ENCODE data around the gene CCIN. TPM values are rescaled to one million over a fixed set of nuclear protein-coding genes. Genes with fewer than 3 reads are reported as not detected.
"Not testable (repeated sequence)": the region's sequence is repeated elsewhere in the genome, so short reads cannot be mapped to it uniquely, and the experiment has no call there.

The CCIN gene
- total RNA-seq, 1 donor from 2014 or later, result 1.9 TPM

GRCh38 chr9:36158122-36158521 lies 11.1 kb upstream of the CCIN start:
- Histone ChIP-seq H2AFZ (ENCODE audit: low read depth, low read length) (no peak overlapping the region), H4K20me1 (ENCODE audit: insufficient read depth, low read length) (no peaks in the 10 kb centered on the region), H3K9ac (ENCODE audit: low read length) (no peak overlapping the region), H3K9me3 (ENCODE audit: insufficient read depth, low read depth, low read length) (peaks cover 4% of the 10 kb centered on the region), H3K79me2 (ENCODE audit: insufficient read depth, low read length) (no peaks in the 10 kb centered on the region), H3K4me2 (ENCODE audit: low read length) (no peak overlapping the region), H3K36me3 (ENCODE audit: insufficient read depth, low read length) (peaks cover 4% of the 10 kb centered on the region), H3K4me1 (ENCODE audit: insufficient read depth, low read length) (peaks cover 32% of the 10 kb centered on the region), H3K27me3 (ENCODE audit: insufficient read depth, low read length) (no peaks in the 10 kb centered on the region), H3K27ac (ENCODE audit: low read depth, low read length) (no peak overlapping the region), H3K4me3 (ENCODE audit: insufficient read depth, low read depth, low read length) (no peak overlapping the region)
- Mint-ChIP-seq H3K36me3 (ENCODE audit: low read depth, unreplicated experiment) (peaks cover 30% of the 10 kb centered on the region), H3K27ac (ENCODE audit: unreplicated experiment) (peak overlapping the region; percentile 29), H3K4me3 (ENCODE audit: unreplicated experiment) (no peak overlapping the region), H3K9me3 (ENCODE audit: unreplicated experiment) (peaks cover 9% of the 10 kb centered on the region), H3K4me1 (ENCODE audit: low read depth, unreplicated experiment) (peaks cover 48% of the 10 kb centered on the region), H3K27me3 (ENCODE audit: low read depth, unreplicated experiment) (no peaks in the 10 kb centered on the region)
- TF ChIP-seq CTCF (IDR thresholded peaks at IDR 0.05; ENCODE audit: insufficient read depth, low read depth, low read length) (no peak), EZH2 (IDR thresholded peaks at IDR 0.05; ENCODE audit: insufficient read depth, low read length) (no peak)
- no peak for DNase-seq (ENCODE audit: low read depth)
- no peak for FAIRE-seq

- no peak for TF ChIP-seq EZH2 (IDR thresholded peaks at IDR 0.05; ENCODE audit: insufficient read depth, low read length)
- peaks cover 4% of the 10 kb centered on the region for H3K36me3 ChIP-seq (ENCODE audit: insufficient read depth, low read length)
- no peak overlapping the region for H3K4me3 ChIP-seq (ENCODE audit: insufficient read depth, low read depth, low read length)
- no peak overlapping the region for H3K4me2 ChIP-seq (ENCODE audit: low read length)
- H3K9me3 ChIP-seq (ENCODE audit: insufficient read depth, low read depth, low read length), result peaks cover 4% of the 10 kb centered on the region
- peaks cover 9% of the 10 kb centered on the region for H3K9me3 Mint-ChIP-seq (ENCODE audit: unreplicated experiment)
- DNase-seq (ENCODE audit: low read depth) (peak; percentile 55), FAIRE-seq (peak; percentile 50)
- H3K9ac ChIP-seq (ENCODE audit: low read length), result no peak overlapping the region
- H3K27me3 ChIP-seq (ENCODE audit: insufficient read depth, low read length), result no peaks in the 10 kb centered on the region
- peaks cover 53% of the 10 kb centered on the region for H3K4me1 Mint-ChIP-seq (ENCODE audit: low read depth, unreplicated experiment)
- no peak overlapping the region for H2AFZ ChIP-seq (ENCODE audit: low read depth, low read length)
- no peaks in the 10 kb centered on the region for H4K20me1 ChIP-seq (ENCODE audit: insufficient read depth, low read length)
- peaks cover 40% of the 10 kb centered on the region for H3K4me1 ChIP-seq (ENCODE audit: insufficient read depth, low read length)
- peak overlapping the region; percentile 29 for H3K27ac Mint-ChIP-seq (ENCODE audit: unreplicated experiment)
- H3K27ac ChIP-seq (ENCODE audit: low read depth, low read length), result peak overlapping the region; percentile 31
- no peaks in the 10 kb centered on the region for H3K79me2 ChIP-seq (ENCODE audit: insufficient read depth, low read length)
- peaks cover 32% of the 10 kb centered on the region for H3K36me3 Mint-ChIP-seq (ENCODE audit: low read depth, unreplicated experiment)
- H3K27me3 Mint-ChIP-seq (ENCODE audit: low read depth, unreplicated experiment), result no peaks in the 10 kb centered on the region
- H3K4me3 Mint-ChIP-seq (ENCODE audit: unreplicated experiment), result peak overlapping the region; percentile 63
These were observed 10.3 kb upstream of the CCIN start for GRCh38 chr9:36158917-36159316.

- not testable (repeated sequence) for H3K9me3 ChIP-seq (ENCODE audit: insufficient read depth, low read depth, low read length); FAIRE-seq; DNase-seq (ENCODE audit: low read depth); H3K9ac ChIP-seq (ENCODE audit: low read length); H3K9me3 Mint-ChIP-seq (ENCODE audit: unreplicated experiment); H3K27me3 Mint-ChIP-seq (ENCODE audit: low read depth, unreplicated experiment); H3K27ac ChIP-seq (ENCODE audit: low read depth, low read length); H3K4me2 ChIP-seq (ENCODE audit: low read length); H4K20me1 ChIP-seq (ENCODE audit: insufficient read depth, low read length); H3K4me3 ChIP-seq (ENCODE audit: insufficient read depth, low read depth, low read length); H3K79me2 ChIP-seq (ENCODE audit: insufficient read depth, low read length); H3K36me3 ChIP-seq (ENCODE audit: insufficient read depth, low read length); H3K27me3 ChIP-seq (ENCODE audit: insufficient read depth, low read length); H2AFZ ChIP-seq (ENCODE audit: low read depth, low read length)
- Mint-ChIP-seq H3K27ac (ENCODE audit: unreplicated experiment) (peak overlapping the region; percentile 29), H3K36me3 (ENCODE audit: low read depth, unreplicated experiment) (peaks cover 27% of the 10 kb centered on the region), H3K4me1 (ENCODE audit: low read depth, unreplicated experiment) (peaks cover 52% of the 10 kb centered on the region), H3K4me3 (ENCODE audit: unreplicated experiment) (peak overlapping the region; percentile 27)
- H3K4me1 ChIP-seq (ENCODE audit: insufficient read depth, low read length), result peaks cover 40% of the 10 kb centered on the region
These were observed 9.7 kb upstream of the CCIN start for GRCh38 chr9:36159509-36159908.

GRCh38 chr9:36160126-36160525 lies 9.1 kb upstream of the CCIN start:
- not testable (repeated sequence) for H3K9me3 ChIP-seq (ENCODE audit: insufficient read depth, low read depth, low read length); H3K9me3 Mint-ChIP-seq (ENCODE audit: unreplicated experiment); H3K79me2 ChIP-seq (ENCODE audit: insufficient read depth, low read length); H3K4me3 ChIP-seq (ENCODE audit: insufficient read depth, low read depth, low read length); H3K4me2 ChIP-seq (ENCODE audit: low read length); DNase-seq (ENCODE audit: low read depth); H2AFZ ChIP-seq (ENCODE audit: low read depth, low read length); H3K27me3 Mint-ChIP-seq (ENCODE audit: low read depth, unreplicated experiment); H3K27ac Mint-ChIP-seq (ENCODE audit: unreplicated experiment); H3K27ac ChIP-seq (ENCODE audit: low read depth, low read length); H3K27me3 ChIP-seq (ENCODE audit: insufficient read depth, low read length); H4K20me1 ChIP-seq (ENCODE audit: insufficient read depth, low read length); FAIRE-seq; H3K4me3 Mint-ChIP-seq (ENCODE audit: unreplicated experiment); H3K9ac ChIP-seq (ENCODE audit: low read length); H3K36me3 ChIP-seq (ENCODE audit: insufficient read depth, low read length)
- H3K4me1 Mint-ChIP-seq (ENCODE audit: low read depth, unreplicated experiment), result peaks cover 52% of the 10 kb centered on the region
- H3K36me3 Mint-ChIP-seq (ENCODE audit: low read depth, unreplicated experiment), result peaks cover 24% of the 10 kb centered on the region
- H3K4me1 ChIP-seq (ENCODE audit: insufficient read depth, low read length), result peaks cover 40% of the 10 kb centered on the region

Data from astrocyte (in vitro differentiated cells and primary cell).